ENCODE results near the gene ARRDC1.

The ARRDC1 gene

GRCh38 chr9:137639303-137640051 is 34.0 kb downstream of the ARRDC1 start:
- Histone ChIP-seq H3K36me3 (ENCODE audit: control insufficient read depth, insufficient read depth, low read length) (peaks cover 7% of the 10 kb centered on the region), H3K9ac (ENCODE audit: low read length) (no peak overlapping the region), H3K4me3 (ENCODE audit: low read length) (no peak overlapping the region), H3K27ac (ENCODE audit: low read depth, low read length) (no peak overlapping the region), H3K4me1 (ENCODE audit: control insufficient read depth, insufficient read depth, low read length) (no peaks in the 10 kb centered on the region), H3K27me3 (ENCODE audit: control insufficient read depth, insufficient read depth, low read length) (no peaks in the 10 kb centered on the region)

GRCh38 chr9:137640862-137641261 is 35.4 kb downstream of the ARRDC1 start:
- H3K4me1 ChIP-seq (ENCODE audit: control insufficient read depth, insufficient read depth, low read length): no peaks in the 10 kb centered on the region
- peaks cover 7% of the 10 kb centered on the region for H3K36me3 ChIP-seq (ENCODE audit: control insufficient read depth, insufficient read depth, low read length)
- H3K27me3 ChIP-seq (ENCODE audit: control insufficient read depth, insufficient read depth, low read length): no peaks in the 10 kb centered on the region
- H3K27ac ChIP-seq (ENCODE audit: low read depth, low read length): no peak overlapping the region
- no peak overlapping the region for H3K4me3 ChIP-seq (ENCODE audit: low read length)
- H3K9ac ChIP-seq (ENCODE audit: low read length): no peak overlapping the region

- no peaks in the 10 kb centered on the region for H3K4me1 ChIP-seq (ENCODE audit: control insufficient read depth, insufficient read depth, low read length)
- H3K4me3 ChIP-seq (ENCODE audit: low read length): no peak overlapping the region
- H3K27ac ChIP-seq (ENCODE audit: low read depth, low read length): no peak overlapping the region
- no peak overlapping the region for H3K9ac ChIP-seq (ENCODE audit: low read length)
- no peaks in the 10 kb centered on the region for H3K27me3 ChIP-seq (ENCODE audit: control insufficient read depth, insufficient read depth, low read length)
- peaks cover 7% of the 10 kb centered on the region for H3K36me3 ChIP-seq (ENCODE audit: control insufficient read depth, insufficient read depth, low read length)
These were observed 36.7 kb downstream of the ARRDC1 start for GRCh38 chr9:137642118-137642601.

- Histone ChIP-seq H3K4me3 (ENCODE audit: low read length) (no peak overlapping the region), H3K27me3 (ENCODE audit: control insufficient read depth, insufficient read depth, low read length) (no peaks in the 10 kb centered on the region), H3K36me3 (ENCODE audit: control insufficient read depth, insufficient read depth, low read length) (peaks cover 7% of the 10 kb centered on the region), H3K4me1 (ENCODE audit: control insufficient read depth, insufficient read depth, low read length) (no peaks in the 10 kb centered on the region), H3K9ac (ENCODE audit: low read length) (no peak overlapping the region), H3K27ac (ENCODE audit: low read depth, low read length) (no peak overlapping the region)
These were observed 37.4 kb downstream of the ARRDC1 start for GRCh38 chr9:137642892-137643291.

- no peak overlapping the region for H3K4me3 ChIP-seq (ENCODE audit: low read length)
- H3K9ac ChIP-seq (ENCODE audit: low read length): no peak overlapping the region
- no peaks in the 10 kb centered on the region for H3K4me1 ChIP-seq (ENCODE audit: control insufficient read depth, insufficient read depth, low read length)
- no peaks in the 10 kb centered on the region for H3K27me3 ChIP-seq (ENCODE audit: control insufficient read depth, insufficient read depth, low read length)
- no peak overlapping the region for H3K27ac ChIP-seq (ENCODE audit: low read depth, low read length)
- H3K36me3 ChIP-seq (ENCODE audit: control insufficient read depth, insufficient read depth, low read length): peaks cover 7% of the 10 kb centered on the region
These were observed 38.4 kb downstream of the ARRDC1 start for GRCh38 chr9:137643921-137644320.

- Histone ChIP-seq H3K36me3 (ENCODE audit: control insufficient read depth, insufficient read depth, low read length) (peaks cover 7% of the 10 kb centered on the region), H3K9ac (ENCODE audit: low read length) (no peak overlapping the region), H3K27me3 (ENCODE audit: control insufficient read depth, insufficient read depth, low read length) (no peaks in the 10 kb centered on the region), H3K4me3 (ENCODE audit: low read length) (no peak overlapping the region), H3K4me1 (ENCODE audit: control insufficient read depth, insufficient read depth, low read length) (no peaks in the 10 kb centered on the region), H3K27ac (ENCODE audit: low read depth, low read length) (no peak overlapping the region)
These were observed 39.7 kb downstream of the ARRDC1 start for GRCh38 chr9:137645211-137645610.

GRCh38 chr9:137646341-137646740 is 40.9 kb downstream of the ARRDC1 start:
- H3K27ac ChIP-seq (ENCODE audit: low read depth, low read length): no peak overlapping the region
- peaks cover 4% of the 10 kb centered on the region for H3K36me3 ChIP-seq (ENCODE audit: control insufficient read depth, insufficient read depth, low read length)
- H3K4me3 ChIP-seq (ENCODE audit: low read length): no peak overlapping the region
- no peaks in the 10 kb centered on the region for H3K27me3 ChIP-seq (ENCODE audit: control insufficient read depth, insufficient read depth, low read length)
- no peak overlapping the region for H3K9ac ChIP-seq (ENCODE audit: low read length)
- no peaks in the 10 kb centered on the region for H3K4me1 ChIP-seq (ENCODE audit: control insufficient read depth, insufficient read depth, low read length)

- H3K9ac ChIP-seq (ENCODE audit: low read length): no peak overlapping the region
- peak overlapping the region; percentile 2 for H3K4me3 ChIP-seq (ENCODE audit: low read length)
- no peaks in the 10 kb centered on the region for H3K27me3 ChIP-seq (ENCODE audit: control insufficient read depth, insufficient read depth, low read length)
- no peak overlapping the region for H3K27ac ChIP-seq (ENCODE audit: low read depth, low read length)
- H3K4me1 ChIP-seq (ENCODE audit: control insufficient read depth, insufficient read depth, low read length): no peaks in the 10 kb centered on the region
- H3K36me3 ChIP-seq (ENCODE audit: control insufficient read depth, insufficient read depth, low read length): peaks cover 4% of the 10 kb centered on the region
These were observed 41.7 kb downstream of the ARRDC1 start for GRCh38 chr9:137647096-137647714.

- Histone ChIP-seq H3K27me3 (ENCODE audit: control insufficient read depth, insufficient read depth, low read length) (no peaks in the 10 kb centered on the region), H3K4me3 (ENCODE audit: low read length) (no peak overlapping the region), H3K36me3 (ENCODE audit: control insufficient read depth, insufficient read depth, low read length) (peaks cover 4% of the 10 kb centered on the region), H3K9ac (ENCODE audit: low read length) (no peak overlapping the region), H3K27ac (ENCODE audit: low read depth, low read length) (no peak overlapping the region), H3K4me1 (ENCODE audit: control insufficient read depth, insufficient read depth, low read length) (no peaks in the 10 kb centered on the region)
These were observed 42.9 kb downstream of the ARRDC1 start for GRCh38 chr9:137648396-137648795.

- Histone ChIP-seq H3K4me3 (ENCODE audit: low read length) (no peak overlapping the region), H3K4me1 (ENCODE audit: control insufficient read depth, insufficient read depth, low read length) (no peaks in the 10 kb centered on the region), H3K27me3 (ENCODE audit: control insufficient read depth, insufficient read depth, low read length) (no peaks in the 10 kb centered on the region), H3K9ac (ENCODE audit: low read length) (no peak overlapping the region), H3K27ac (ENCODE audit: low read depth, low read length) (no peak overlapping the region), H3K36me3 (ENCODE audit: control insufficient read depth, insufficient read depth, low read length) (no peaks in the 10 kb centered on the region)
These were observed 44.1 kb downstream of the ARRDC1 start for GRCh38 chr9:137649553-137649952.

- H3K27ac ChIP-seq (ENCODE audit: low read depth, low read length): no peak overlapping the region
- no peaks in the 10 kb centered on the region for H3K4me1 ChIP-seq (ENCODE audit: control insufficient read depth, insufficient read depth, low read length)
- no peaks in the 10 kb centered on the region for H3K27me3 ChIP-seq (ENCODE audit: control insufficient read depth, insufficient read depth, low read length)
- H3K9ac ChIP-seq (ENCODE audit: low read length): no peak overlapping the region
- H3K4me3 ChIP-seq (ENCODE audit: low read length): no peak overlapping the region
- no peaks in the 10 kb centered on the region for H3K36me3 ChIP-seq (ENCODE audit: control insufficient read depth, insufficient read depth, low read length)
These were observed 44.8 kb downstream of the ARRDC1 start for GRCh38 chr9:137650259-137650658.

- Histone ChIP-seq H3K27me3 (ENCODE audit: control insufficient read depth, insufficient read depth, low read length) (no peaks in the 10 kb centered on the region), H3K4me3 (ENCODE audit: low read length) (no peak overlapping the region), H3K27ac (ENCODE audit: low read depth, low read length) (no peak overlapping the region), H3K36me3 (ENCODE audit: control insufficient read depth, insufficient read depth, low read length) (no peaks in the 10 kb centered on the region), H3K4me1 (ENCODE audit: control insufficient read depth, insufficient read depth, low read length) (no peaks in the 10 kb centered on the region), H3K9ac (ENCODE audit: low read length) (no peak overlapping the region)
These were observed 45.3 kb downstream of the ARRDC1 start for GRCh38 chr9:137650779-137651178.

- Histone ChIP-seq H3K4me1 (ENCODE audit: control insufficient read depth, insufficient read depth, low read length) (no peaks in the 10 kb centered on the region), H3K9ac (ENCODE audit: low read length) (no peak overlapping the region), H3K36me3 (ENCODE audit: control insufficient read depth, insufficient read depth, low read length) (no peaks in the 10 kb centered on the region), H3K27ac (ENCODE audit: low read depth, low read length) (no peak overlapping the region), H3K4me3 (ENCODE audit: low read length) (no peak overlapping the region), H3K27me3 (ENCODE audit: control insufficient read depth, insufficient read depth, low read length) (no peaks in the 10 kb centered on the region)
These were observed 50.9 kb downstream of the ARRDC1 start for GRCh38 chr9:137656416-137656815.
